ENCODE data around the gene TMEM141. TPM values are rescaled to one million over a fixed set of nuclear protein-coding genes. Genes with fewer than 3 reads are reported as not detected.
"Not testable (repeated sequence)": the region's sequence is repeated elsewhere in the genome, so short reads cannot be mapped to it uniquely, and the experiment has no call there.

The TMEM141 gene
- total RNA-seq, 2 donors from 2014 or later = 16.5 to 21.8 TPM

DNA sequence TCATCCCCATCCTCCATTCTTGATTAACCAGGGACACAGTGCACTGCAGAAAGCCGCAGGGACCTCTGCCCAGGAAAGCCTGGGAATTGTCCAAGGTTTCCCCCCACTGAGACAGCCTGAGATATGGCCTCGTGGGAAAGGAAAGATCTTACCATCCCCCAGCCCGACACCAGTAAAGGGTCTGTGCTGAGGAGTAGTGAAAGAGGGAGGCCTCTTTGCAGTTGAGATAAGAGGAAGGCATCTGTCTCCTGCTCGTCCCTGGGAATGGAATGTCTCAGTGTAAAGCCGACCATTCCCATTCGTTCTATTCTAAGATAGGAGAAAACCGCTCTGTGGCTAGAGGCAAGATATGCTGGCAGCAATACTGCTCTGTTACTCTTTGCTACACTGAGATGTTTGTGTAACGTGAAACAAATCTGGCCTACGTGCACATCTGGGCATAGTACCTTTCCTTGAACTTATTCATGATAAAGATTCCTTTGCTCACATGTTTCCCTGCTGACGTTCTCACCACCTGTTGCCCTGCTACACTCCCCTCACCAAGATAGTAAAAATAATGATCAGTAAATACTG is 5.7 kb downstream of the TMEM141 start:
- DNase-seq; ATAC-seq; H3K9me3 ChIP-seq (ENCODE audit: control insufficient read depth, low read length, poor library complexity, severe bottlenecking); H3K36me3 Mint-ChIP-seq (ENCODE audit: low read depth); H3K27me3 Mint-ChIP-seq; H3K27ac Mint-ChIP-seq: not testable (repeated sequence)
- H3K4me1 Mint-ChIP-seq = peaks cover 16% of the 10 kb centered on the region
- peak overlapping the region; percentile 31 for H3K4me3 Mint-ChIP-seq

DNA sequence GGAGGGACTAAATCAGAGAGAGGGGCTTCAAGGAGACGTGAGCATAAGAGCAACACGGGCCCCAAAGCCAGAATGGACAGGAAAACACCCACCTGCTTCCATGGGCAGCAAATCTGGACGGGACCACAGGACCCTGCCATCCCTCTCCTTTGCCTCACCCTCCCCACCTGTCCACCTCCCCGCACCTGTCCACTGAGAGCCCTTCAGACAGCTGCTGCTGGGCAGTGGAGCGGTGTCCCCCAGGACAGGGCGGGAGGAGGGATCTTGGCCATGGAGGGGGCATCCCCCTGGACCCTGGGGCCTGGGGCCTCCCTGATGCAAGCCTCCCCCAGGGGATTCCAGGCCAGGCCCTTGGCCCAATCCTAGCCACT is 7.5 kb downstream of the TMEM141 start:
- DNase-seq = no peak
- H3K36me3 Mint-ChIP-seq (ENCODE audit: low read depth) = peaks cover 2% of the 10 kb centered on the region
- no peak for ATAC-seq
- H3K4me1 Mint-ChIP-seq = peaks cover 13% of the 10 kb centered on the region
- H3K9me3 ChIP-seq (ENCODE audit: control insufficient read depth, low read length, poor library complexity, severe bottlenecking) = no peaks in the 10 kb centered on the region
- no peaks in the 10 kb centered on the region for H3K27me3 Mint-ChIP-seq
- H3K27ac Mint-ChIP-seq = no peak overlapping the region
- no peak overlapping the region for H3K4me3 Mint-ChIP-seq

DNA sequence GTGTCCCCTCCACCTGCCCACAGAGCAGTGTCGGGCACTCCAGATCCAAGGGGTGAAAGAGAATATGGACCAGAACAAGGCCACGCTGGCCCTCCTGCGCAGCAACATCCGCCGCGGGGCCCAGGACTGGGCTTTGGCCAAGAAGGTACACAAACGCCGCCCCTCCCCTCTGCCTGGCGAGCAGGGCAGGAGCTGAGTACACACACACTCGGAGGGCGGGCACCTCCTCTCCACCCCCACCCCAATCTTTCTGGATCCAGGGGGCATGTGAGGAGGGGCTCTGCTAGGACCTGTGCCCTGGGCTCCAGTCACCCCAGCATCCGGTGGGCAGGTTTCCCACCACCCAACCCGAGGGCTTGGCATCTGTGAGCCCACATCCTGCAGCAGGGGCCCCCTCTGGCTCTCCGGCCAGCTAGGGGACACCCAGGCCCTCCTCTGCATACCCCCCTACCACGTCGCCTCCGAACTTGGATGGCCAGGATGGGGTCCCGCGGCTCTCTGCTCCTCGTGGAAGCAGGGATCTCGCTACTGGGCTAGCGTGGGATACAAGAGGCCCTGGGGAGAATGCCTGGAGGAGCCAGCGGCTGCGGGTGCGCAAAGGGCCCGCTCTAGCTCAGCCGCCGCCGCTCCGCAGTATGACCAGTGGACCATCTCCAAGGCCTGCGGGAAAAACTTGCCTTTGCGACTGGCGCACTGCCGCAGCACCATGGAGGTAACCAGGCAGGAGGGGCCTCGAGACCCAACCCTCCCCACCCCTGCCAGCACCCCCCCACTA is 8.1 kb downstream of the TMEM141 start:
- DNase-seq = no peak
- Mint-ChIP-seq H3K27me3 (no peaks in the 10 kb centered on the region), H3K36me3 (ENCODE audit: low read depth) (peaks cover 2% of the 10 kb centered on the region), H3K27ac (no peak overlapping the region), H3K4me3 (peak overlapping the region; percentile 87), H3K4me1 (peaks cover 13% of the 10 kb centered on the region)
- no peak for ATAC-seq
- no peaks in the 10 kb centered on the region for H3K9me3 ChIP-seq (ENCODE audit: control insufficient read depth, low read length, poor library complexity, severe bottlenecking)

DNA sequence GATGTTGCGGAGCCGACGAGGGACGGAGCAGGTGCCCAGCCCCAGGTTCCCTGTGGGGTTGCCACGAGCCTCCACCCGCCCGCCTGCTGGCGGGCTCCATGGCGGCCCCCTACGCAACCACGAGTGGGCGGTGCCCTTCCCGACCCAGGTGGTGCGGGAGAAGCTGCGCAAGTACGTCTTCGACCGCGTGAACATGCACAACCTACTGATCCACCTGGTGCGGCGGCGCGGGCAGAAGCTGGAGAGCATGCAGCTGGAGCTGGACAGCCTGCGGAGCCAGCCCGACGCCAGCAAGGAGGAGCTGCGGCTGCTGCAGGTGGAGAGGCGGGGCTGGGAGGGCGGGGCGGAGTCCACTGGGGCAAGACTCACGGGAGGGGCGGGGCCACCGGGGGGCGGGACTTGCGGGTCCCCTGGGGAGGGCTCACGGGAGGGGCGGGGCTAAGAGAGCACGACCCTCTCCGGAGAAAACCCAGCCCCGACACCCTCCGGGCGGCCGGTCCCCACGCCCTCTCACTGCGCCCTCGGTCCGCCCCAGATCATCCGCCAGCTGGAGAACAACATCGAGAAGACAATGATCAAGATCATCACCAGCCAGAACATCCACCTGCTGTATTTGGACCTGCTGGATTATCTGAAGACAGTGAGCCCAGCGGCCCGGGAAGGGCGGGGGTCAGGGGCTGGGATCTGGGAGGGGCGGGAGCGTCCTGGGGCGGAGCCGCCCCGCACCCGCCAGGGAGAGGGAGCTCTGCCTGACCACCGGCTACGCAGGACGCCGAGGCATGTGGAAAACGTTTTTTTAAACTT is 8.9 kb downstream of the TMEM141 start:
- peaks cover 2% of the 10 kb centered on the region for H3K36me3 Mint-ChIP-seq (ENCODE audit: low read depth)
- ATAC-seq (peak; percentile 82), DNase-seq (peak; percentile 60 to 91 (median 89))
- no peaks in the 10 kb centered on the region for H3K27me3 Mint-ChIP-seq
- no peak overlapping the region for H3K27ac Mint-ChIP-seq
- peaks cover 13% of the 10 kb centered on the region for H3K4me1 Mint-ChIP-seq
- H3K9me3 ChIP-seq (ENCODE audit: control insufficient read depth, low read length, poor library complexity, severe bottlenecking) = no peaks in the 10 kb centered on the region
- H3K4me3 Mint-ChIP-seq = peak overlapping the region; percentile 87

DNA sequence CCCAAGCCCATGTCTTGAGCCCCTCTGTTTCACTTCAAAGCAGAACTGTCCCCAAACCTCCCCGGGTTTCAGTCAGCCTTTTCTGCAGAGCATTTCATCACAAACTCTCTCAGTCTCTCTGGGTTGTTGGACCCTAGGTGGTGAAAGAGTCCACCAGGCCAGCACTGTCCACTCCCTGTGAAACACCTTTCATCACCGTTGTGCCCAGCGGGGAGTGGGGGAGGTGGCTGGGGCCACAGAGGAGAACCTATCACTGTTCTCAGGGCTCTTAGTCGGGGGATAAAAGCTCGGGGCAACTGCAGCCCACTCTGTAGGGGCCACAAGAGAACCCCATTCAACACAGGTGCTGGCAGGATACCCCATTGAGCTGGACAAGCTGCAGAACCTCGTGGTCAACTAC is 11.2 kb downstream of the TMEM141 start:
- H3K9me3 ChIP-seq (ENCODE audit: control insufficient read depth, low read length, poor library complexity, severe bottlenecking) = no peaks in the 10 kb centered on the region
- H3K27ac Mint-ChIP-seq = peak overlapping the region; percentile 8
- no peaks in the 10 kb centered on the region for H3K27me3 Mint-ChIP-seq
- H3K4me1 Mint-ChIP-seq = peaks cover 10% of the 10 kb centered on the region
- no peak overlapping the region for H3K4me3 Mint-ChIP-seq
- H3K36me3 Mint-ChIP-seq (ENCODE audit: low read depth) = peaks cover 2% of the 10 kb centered on the region
- DNase-seq (no peak), ATAC-seq (no peak)

DNA sequence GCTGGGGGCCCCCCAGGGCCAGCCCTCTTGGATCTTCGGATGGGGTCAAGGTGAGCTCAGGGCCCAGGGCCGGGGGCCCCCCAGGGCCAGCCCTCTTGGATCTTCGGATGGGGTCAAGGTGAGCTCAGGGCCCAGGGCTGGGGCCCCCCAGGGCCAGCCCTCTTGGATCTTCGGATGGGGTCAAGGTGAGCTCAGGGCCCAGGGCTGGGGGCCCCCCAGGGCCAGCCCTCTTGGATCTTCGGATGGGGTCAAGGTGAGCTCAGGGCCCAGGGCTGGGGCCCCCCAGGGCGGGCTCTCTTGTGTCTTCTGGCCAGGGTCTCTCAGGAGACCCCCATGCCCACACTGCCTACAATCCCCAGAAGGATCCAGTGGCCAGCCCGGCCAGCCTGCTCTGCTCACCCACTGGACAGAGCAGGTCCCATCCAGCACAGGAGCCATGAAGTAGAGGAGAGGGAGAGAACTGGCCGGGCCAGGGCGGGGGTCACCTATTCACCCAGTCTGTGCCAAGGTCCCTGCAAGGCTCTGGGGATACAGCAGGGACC is 11.9 kb downstream of the TMEM141 start:
- not testable (repeated sequence) for ATAC-seq; H3K9me3 ChIP-seq (ENCODE audit: control insufficient read depth, low read length, poor library complexity, severe bottlenecking); H3K4me3 Mint-ChIP-seq; DNase-seq; H3K27me3 Mint-ChIP-seq; H3K36me3 Mint-ChIP-seq (ENCODE audit: low read depth); H3K27ac Mint-ChIP-seq
- peaks cover 10% of the 10 kb centered on the region for H3K4me1 Mint-ChIP-seq

DNA sequence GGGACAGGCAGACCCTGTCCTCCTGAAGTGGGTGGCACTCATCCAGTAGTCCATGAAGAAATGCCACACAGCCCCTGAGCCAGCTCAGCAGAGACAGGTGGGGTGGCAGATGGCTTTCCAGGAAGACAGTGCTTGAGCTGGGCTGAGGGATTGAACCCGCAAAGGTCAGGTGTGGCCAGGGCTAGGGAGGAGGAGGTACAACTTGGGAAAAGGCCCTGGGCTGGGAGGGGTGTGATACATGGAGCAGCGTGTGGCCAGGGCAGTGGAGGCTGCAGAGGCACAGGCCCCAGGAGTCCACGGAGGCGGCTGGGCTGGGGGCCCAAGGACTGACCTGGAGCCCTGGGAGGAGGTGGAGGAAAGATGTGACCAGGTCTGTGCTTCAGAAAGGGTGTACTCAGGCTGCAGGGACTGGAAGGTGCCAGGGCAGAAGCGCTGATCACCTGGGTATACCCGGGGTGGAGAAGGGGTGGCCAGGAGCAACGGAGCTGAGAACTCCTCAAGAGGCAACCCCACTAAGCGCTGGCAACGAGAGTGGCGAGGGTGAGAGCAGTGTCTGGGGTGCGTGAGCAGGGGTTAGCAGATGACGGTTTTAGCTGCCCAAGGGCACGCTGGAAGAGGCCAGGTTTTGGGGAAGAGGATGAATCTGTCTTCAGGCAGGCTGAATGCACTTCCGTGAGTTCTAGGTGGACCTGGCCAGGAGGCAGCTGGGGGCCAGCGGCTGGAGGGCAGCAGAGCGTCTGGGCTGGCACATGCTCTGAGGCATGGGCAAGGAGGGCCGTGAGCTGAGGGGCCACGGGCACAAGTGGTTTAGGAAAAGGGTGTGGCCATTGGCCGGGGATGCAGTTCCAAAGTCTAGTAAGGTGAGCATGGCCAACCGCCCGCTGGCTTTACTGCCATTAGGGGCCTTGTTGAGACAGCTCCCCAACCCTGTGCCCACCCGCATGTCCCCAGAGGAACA is 12.7 kb downstream of the TMEM141 start:
- DNase-seq = no peak
- no peak overlapping the region for H3K27ac Mint-ChIP-seq
- H3K9me3 ChIP-seq (ENCODE audit: control insufficient read depth, low read length, poor library complexity, severe bottlenecking) = no peaks in the 10 kb centered on the region
- H3K27me3 Mint-ChIP-seq = no peaks in the 10 kb centered on the region
- ATAC-seq = no peak
- peaks cover 2% of the 10 kb centered on the region for H3K36me3 Mint-ChIP-seq (ENCODE audit: low read depth)
- H3K4me3 Mint-ChIP-seq = peak overlapping the region; percentile 45
- peaks cover 10% of the 10 kb centered on the region for H3K4me1 Mint-ChIP-seq

DNA sequence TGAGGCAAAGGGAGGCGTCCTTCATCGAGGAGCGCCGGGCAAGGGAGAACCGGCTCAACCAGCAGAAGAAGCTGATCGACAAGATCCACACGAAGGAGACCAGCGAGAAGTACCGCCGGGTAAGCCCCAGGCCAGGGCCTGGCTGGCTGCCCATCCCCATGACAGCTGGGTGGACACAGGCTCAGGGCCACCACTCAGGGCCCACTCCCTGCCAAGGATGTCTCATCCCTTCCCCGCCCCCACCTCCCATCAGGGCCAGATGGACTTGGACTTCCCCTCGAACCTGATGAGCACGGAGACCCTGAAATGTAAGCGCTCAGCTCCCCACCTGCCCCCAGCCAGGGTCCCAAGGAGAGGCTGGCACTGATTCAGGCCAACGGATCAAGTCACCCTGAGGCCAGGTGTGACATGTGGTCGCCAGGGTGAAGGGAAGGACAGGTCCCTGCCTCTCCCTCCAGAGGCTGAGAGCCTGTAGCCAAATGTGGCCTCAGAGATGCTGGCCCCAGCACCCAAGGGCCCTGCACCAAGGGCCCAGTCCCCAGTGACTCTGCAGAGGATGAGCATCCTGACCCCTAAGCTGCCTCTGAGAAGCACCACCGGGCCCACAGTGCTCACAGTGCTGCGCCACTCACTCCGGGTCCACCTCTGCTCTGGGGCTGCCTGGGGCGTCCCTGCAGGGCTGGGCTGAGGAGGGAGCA is 13.5 kb downstream of the TMEM141 start:
- Mint-ChIP-seq H3K4me3 (no peak overlapping the region), H3K27me3 (no peaks in the 10 kb centered on the region), H3K36me3 (ENCODE audit: low read depth) (peaks cover 2% of the 10 kb centered on the region), H3K27ac (no peak overlapping the region), H3K4me1 (peaks cover 14% of the 10 kb centered on the region)
- ATAC-seq = no peak
- no peaks in the 10 kb centered on the region for H3K9me3 ChIP-seq (ENCODE audit: control insufficient read depth, low read length, poor library complexity, severe bottlenecking)
- DNase-seq = no peak

DNA sequence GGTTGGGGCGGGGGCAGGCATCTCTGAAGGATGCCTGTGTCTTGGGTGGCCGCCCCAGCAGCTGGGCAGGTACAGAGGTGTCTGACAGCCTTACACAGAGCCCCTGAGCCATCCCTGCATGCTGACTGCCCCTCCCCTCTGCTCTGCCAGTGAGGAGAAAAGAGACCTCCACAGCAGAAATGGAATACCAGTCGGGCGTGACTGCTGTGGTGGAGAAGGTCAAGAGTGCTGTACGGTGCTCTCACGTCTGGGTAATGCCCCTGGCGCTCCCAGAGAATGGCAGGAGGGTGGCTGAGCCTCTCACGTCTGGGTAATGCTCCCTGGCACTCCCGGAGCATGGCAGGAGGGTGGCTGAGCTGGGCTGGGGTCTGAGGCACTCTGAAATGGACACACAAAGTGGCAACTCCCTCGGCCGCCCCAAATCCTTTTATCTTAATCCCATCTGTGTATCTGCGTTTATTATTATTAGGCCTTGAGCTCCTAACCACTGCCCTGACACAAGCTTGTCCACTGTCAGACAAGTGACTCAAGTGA is 14.1 kb downstream of the TMEM141 start:
- H3K27me3 Mint-ChIP-seq = no peaks in the 10 kb centered on the region
- H3K27ac Mint-ChIP-seq = no peak overlapping the region
- no peak for DNase-seq
- H3K9me3 ChIP-seq (ENCODE audit: control insufficient read depth, low read length, poor library complexity, severe bottlenecking) = no peaks in the 10 kb centered on the region
- H3K36me3 Mint-ChIP-seq (ENCODE audit: low read depth) = peaks cover 2% of the 10 kb centered on the region
- no peak for ATAC-seq
- H3K4me3 Mint-ChIP-seq = peak overlapping the region; percentile 55
- H3K4me1 Mint-ChIP-seq = peaks cover 12% of the 10 kb centered on the region

DNA sequence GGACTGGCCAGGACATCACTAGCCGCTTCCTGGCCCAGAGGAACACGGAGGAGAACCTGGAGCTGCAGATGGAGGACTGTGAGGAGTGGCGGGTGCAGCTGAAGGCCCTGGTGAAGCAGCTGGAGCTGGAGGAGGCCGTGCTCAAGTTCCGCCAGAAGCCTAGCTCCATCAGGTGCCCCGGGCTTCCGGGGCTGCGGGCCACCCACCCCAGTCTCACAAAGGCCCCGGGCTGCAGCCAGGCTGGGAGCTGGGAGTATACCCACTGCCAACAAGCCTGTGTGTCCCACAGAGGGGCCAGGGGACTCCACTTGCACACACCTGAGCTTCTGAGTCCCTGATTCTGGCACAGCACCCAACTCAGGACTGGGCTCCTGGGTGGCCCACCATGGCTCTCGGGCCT is 14.9 kb downstream of the TMEM141 start:
- DNase-seq (no peak), ATAC-seq (no peak)
- Mint-ChIP-seq H3K4me1 (peaks cover 12% of the 10 kb centered on the region), H3K27me3 (no peaks in the 10 kb centered on the region), H3K27ac (no peak overlapping the region), H3K36me3 (ENCODE audit: low read depth) (peaks cover 2% of the 10 kb centered on the region), H3K4me3 (peak overlapping the region; percentile 90)
- H3K9me3 ChIP-seq (ENCODE audit: control insufficient read depth, low read length, poor library complexity, severe bottlenecking) = no peaks in the 10 kb centered on the region

DNA sequence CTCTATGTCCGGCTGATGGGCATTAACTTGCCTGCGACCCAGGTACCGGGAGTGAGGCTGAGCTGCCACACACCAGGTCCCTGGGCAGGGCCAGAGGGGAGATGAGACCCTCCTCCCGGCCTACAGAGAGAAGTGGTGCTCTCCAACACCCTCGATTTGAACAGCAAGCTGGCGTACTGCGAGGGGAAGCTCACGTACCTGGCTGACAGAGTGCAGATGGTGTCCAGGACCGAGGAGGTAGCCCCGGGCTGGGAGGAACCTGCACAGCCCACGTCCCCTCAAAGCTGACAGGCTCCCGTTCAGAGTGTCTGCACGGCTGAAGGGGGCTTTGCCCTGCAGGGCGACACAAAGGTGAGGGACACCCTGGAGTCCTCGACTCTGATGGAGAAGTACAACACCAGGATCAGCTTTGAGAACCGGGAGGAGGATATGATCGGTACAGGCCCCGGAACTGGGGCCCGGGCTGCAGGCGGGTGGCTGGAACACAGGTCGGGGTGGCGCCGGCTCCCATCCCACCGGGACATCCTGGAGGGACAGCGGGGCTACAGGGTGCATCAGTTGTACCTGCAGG is 15.6 kb downstream of the TMEM141 start:
- H3K9me3 ChIP-seq (ENCODE audit: control insufficient read depth, low read length, poor library complexity, severe bottlenecking) = no peaks in the 10 kb centered on the region
- peak overlapping the region; percentile 78 for H3K27ac Mint-ChIP-seq
- DNase-seq (no peak), ATAC-seq (no peak)
- H3K4me3 Mint-ChIP-seq = peak overlapping the region; percentile 90
- H3K27me3 Mint-ChIP-seq = no peaks in the 10 kb centered on the region
- H3K4me1 Mint-ChIP-seq = peaks cover 10% of the 10 kb centered on the region
- peaks cover 2% of the 10 kb centered on the region for H3K36me3 Mint-ChIP-seq (ENCODE audit: low read depth)

All from T-helper 17 cell (primary cell).